GM19395 (cell line): ENCODE results near the gene HBZ.
"Not testable (repeated sequence)": the region's sequence is repeated elsewhere in the genome, so short reads cannot be mapped to it uniquely, and the experiment has no call there.

ENCODE experiments used
- ATAC-seq: cut with Tn5 transposase; IDR thresholded peaks from one replicate; pipeline ENCODE4 v1.9.1; 2021; ENCODE audit warnings: mild to moderate bottlenecking, moderate library complexity; ENCODE audit not compliant: unreplicated experiment

The HBZ gene

GRCh38 chr16:177981-178667 is 25.7 kb downstream of the HBZ start:
- ATAC-seq, result no peak

- ATAC-seq, result no peak
These were observed 26.2 kb downstream of the HBZ start for GRCh38 chr16:178668-179015.

- ATAC-seq, result no peak
These were observed 27.0 kb downstream of the HBZ start for GRCh38 chr16:179211-180092.

GRCh38 chr16:180101-180675 is 27.7 kb downstream of the HBZ start, which contains the start of gene HBQ1:
Gene HBQ1 (plus strand): TSS chr16:180459. CDS start chr16:180487, 28 bp downstream.
- no peak for ATAC-seq

- ATAC-seq, result no peak
These were observed 28.5 kb downstream of the HBZ start for GRCh38 chr16:180681-181564.

- no peak for ATAC-seq
These were observed 29.1 kb downstream of the HBZ start for GRCh38 chr16:181565-182021.

- no peak for ATAC-seq
These were observed 30.6 kb downstream of the HBZ start for GRCh38 chr16:183005-183404.

GRCh38 chr16:185213-185612 is 32.8 kb downstream of the HBZ start:
- ATAC-seq, result no peak

- ATAC-seq, result no peak
These were observed 33.2 kb downstream of the HBZ start for GRCh38 chr16:185691-186090.

GRCh38 chr16:187330-187729 is 34.9 kb downstream of the HBZ start:
- no peak for ATAC-seq

- no peak for ATAC-seq
These were observed 36.2 kb downstream of the HBZ start for GRCh38 chr16:188674-189073.

GRCh38 chr16:189604-190186 is 37.3 kb downstream of the HBZ start:
- ATAC-seq, result no peak

GRCh38 chr16:191831-192230 is 39.4 kb downstream of the HBZ start:
- no peak for ATAC-seq

GRCh38 chr16:192686-193085 is 40.2 kb downstream of the HBZ start:
- ATAC-seq, result no peak

GRCh38 chr16:193441-193840 is 41.0 kb downstream of the HBZ start:
- no peak for ATAC-seq

GRCh38 chr16:194516-194915 is 42.1 kb downstream of the HBZ start:
- ATAC-seq, result no peak

- ATAC-seq, result no peak
These were observed 47.9 kb downstream of the HBZ start for GRCh38 chr16:200388-200787.

- no peak for ATAC-seq
These were observed 50.8 kb downstream of the HBZ start for GRCh38 chr16:203246-203645.

GRCh38 chr16:204046-204445 is 51.6 kb downstream of the HBZ start:
- not testable (repeated sequence) for ATAC-seq
